Cardiac fibroblast (primary cell): ENCODE results near the gene RPP25L.

Source experiments
- DNase-seq, 2 donors: peaks; one replicate each; pipeline versions ENCODE4 v3.0.0 to v3.0.0-alpha.2; 2010; ENCODE audit warnings: low read depth in 2 of 2
- H3K4me3 ChIP-seq, 2 donors: replicated peaks in 1 of 2; 1 replicate in 1 of 2; 2 replicates in 1 of 2; pipeline ENCODE4 v1.5.1; 2011; ENCODE audit warnings: low read depth in 2 of 2, low read length in 2 of 2, mild to moderate bottlenecking in 2 of 2, moderate library complexity in 1 of 2
- TF ChIP-seq, protein P1 (sequence below): IDR thresholded peaks from one replicate; pipeline ENCODE4 v1.5.1; 2011; ENCODE audit warnings: low read depth, mild to moderate bottlenecking, low read length, inconsistent platforms

Gene RPP25L

DNA sequence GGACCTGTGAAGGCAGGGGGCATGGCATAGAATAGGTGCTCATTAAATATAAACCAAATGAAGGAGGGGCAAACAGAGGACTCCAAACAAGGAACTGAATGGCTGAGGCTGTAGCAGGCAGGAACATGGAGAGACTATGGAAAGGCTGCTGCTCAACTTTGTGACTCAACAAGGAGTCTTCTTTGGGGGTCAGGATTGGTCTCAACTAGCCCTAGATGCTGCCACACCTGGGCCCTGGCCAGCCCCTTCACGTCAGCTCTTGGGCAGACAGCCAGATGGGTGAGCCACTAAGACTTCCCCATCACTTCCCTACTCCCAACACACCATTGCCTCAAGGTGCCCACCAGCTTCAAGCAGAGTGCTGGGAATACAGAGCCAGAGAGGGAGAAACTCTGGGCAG is 11.0 kb downstream of the RPP25L start:
- TF ChIP-seq, protein P1, sequence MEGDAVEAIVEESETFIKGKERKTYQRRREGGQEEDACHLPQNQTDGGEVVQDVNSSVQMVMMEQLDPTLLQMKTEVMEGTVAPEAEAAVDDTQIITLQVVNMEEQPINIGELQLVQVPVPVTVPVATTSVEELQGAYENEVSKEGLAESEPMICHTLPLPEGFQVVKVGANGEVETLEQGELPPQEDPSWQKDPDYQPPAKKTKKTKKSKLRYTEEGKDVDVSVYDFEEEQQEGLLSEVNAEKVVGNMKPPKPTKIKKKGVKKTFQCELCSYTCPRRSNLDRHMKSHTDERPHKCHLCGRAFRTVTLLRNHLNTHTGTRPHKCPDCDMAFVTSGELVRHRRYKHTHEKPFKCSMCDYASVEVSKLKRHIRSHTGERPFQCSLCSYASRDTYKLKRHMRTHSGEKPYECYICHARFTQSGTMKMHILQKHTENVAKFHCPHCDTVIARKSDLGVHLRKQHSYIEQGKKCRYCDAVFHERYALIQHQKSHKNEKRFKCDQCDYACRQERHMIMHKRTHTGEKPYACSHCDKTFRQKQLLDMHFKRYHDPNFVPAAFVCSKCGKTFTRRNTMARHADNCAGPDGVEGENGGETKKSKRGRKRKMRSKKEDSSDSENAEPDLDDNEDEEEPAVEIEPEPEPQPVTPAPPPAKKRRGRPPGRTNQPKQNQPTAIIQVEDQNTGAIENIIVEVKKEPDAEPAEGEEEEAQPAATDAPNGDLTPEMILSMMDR = no peak
- no peak for DNase-seq
- H3K4me3 ChIP-seq = no peak overlapping the region

DNA sequence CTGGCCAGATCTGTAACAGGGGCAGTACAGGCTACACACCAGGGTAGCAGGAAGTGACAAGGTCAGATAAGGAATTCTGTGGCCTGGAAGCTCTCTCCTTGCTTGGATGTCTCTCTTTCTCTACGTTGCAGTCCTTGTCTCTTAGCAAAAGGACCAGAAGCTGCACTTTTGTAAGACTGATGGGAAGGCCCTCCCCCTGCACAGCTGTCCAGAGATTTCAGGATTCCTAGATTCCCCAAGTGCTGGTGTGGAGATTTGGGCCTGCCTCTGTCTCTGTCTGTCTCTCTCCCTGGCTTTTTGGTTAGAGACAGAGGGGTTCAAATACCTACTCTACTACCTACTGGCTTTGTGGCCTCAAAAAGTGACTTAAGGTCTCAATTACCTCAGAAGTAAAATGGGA is 12.4 kb downstream of the RPP25L start:
- no peak overlapping the region for H3K4me3 ChIP-seq
- TF ChIP-seq, protein P1 = no peak
- no peak for DNase-seq

DNA sequence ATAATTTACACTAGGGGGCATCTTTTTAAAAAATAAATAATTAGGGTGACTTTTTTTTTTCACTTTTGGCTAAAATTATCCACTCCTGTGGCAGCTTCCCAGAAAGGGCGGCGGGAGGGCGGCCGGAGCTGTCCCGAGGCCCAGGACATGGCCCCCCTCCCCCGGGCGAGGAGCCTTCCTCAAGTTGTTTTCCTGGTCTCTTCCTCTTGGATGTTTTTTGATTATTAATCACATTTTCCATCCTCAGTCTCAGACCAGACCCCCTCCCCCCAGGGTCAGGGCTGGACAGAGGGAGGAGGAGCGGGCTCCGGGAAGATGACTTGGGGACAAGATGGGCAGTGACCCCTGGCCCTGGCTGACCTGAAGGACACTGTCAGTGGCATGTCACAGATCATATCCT is 17.7 kb downstream of the RPP25L start:
- DNase-seq = no peak
- H3K4me3 ChIP-seq = no peak overlapping the region
- TF ChIP-seq, protein P1 = no peak

DNA sequence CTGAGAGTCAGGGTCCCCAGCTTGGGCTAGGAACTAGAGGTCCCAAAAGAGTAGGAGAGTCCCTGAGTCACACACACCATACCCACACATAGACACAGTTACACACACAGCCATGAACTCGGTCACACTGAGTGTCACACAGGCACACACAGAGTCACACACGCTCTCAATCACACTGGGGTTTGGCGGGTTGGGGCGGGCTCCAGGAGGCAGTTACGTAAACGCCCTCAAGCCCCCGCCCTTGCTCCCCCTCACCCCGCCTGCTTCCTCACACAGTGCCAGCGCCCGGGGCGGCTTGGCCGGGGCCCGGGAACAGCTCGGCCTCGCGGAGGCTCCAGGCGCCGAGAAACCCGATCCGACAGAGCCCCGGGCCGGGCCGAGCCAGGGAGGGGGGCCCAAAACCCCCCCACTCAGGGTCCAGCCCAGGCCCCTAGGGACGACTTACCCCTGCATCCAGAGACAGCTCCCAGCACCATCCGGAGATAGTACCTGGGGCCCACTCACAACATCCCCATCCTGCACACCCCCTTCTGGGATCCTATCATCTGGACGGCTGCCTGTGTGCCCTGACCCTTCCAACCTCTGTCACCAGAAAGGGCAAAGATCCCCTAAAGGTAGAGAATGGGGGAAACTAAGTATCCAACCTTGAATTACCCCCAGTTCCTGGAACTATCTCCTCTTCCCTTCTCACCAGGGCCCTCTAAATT is 18.8 kb downstream of the RPP25L start:
- TF ChIP-seq, protein P1 = no peak
- H3K4me3 ChIP-seq = no peak overlapping the region
- peak in 1 of 2 donors; percentile 33 for DNase-seq

DNA sequence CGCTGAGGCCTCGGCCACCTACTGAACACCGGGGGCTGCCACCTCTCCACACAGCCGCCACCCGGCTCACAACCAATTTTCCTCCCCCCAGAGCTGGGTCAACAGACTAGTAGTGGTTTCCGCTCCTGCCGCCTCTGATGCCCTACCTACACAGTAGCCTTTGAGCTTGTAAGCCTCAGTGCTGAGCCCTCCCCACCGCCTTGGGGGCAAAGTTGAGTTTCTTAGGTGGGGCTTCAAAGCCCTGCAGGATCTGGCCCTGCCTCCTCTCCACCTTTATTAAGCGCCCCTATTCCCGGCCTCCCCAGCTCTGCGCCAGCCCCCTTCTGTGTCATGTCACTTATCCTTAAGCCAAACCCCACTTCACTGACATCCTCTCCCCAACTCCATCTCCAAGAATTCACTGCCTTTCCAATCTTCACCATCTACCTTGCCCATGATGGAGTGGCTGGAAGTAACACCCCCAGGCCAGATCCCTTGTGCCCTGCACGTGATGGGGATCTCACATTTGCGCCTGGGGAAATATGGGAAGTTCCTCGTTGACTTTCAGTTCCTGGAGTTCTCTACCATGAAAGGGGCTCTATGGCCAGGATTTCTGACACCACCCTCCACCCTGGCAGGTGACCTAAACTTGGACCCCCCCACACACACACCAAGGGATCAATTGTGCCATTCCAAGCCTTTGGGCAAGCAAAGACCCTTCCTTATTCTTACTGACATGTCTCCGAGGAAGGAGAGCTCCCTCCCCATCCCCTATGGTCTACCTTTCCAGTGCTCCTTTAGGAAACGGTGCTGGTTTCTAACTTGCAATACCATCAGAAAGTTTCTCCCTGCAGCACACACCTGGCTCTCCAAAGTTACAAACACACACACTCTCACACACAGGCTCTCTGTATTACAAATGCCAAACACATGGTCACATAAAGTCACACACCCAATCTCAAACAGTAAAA is 19.7 kb downstream of the RPP25L start:
- no peak overlapping the region for H3K4me3 ChIP-seq
- TF ChIP-seq, protein P1 = no peak
- DNase-seq = no peak

DNA sequence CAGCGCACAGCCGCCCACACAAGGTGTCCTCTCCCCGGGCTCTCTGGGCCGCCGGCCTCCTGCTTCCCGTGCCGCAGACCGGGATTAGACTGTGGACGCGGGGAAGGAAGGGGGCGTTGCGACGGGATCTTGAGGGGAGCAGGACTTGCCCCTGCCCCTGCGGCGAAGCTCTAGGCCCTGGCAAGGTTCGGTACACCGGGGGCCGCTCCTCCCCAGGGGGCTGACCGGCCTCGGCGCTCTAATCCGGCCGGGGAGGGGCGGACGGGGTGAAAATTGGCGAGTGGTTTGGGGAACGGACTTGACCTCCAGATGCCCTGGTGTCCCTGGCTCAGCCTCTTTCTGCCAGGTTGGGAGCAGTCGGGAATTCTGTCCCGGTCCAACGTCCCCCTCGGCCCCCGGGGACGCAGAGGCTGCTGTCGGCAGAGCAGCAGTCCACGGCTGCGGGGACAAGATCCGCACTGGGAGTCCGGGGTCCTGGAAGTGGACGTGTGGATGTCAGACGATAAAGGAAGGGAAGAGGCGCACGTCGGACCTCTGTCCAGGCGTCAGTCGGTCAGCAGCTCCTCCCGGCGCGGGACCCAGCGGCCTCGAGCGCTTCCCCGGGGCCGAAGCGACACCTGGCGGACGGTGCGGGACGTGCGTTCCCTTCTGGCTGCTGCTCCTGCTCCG is 20.5 kb downstream of the RPP25L start:
- H3K4me3 ChIP-seq = peak overlapping the region; percentile 5 to 21
- DNase-seq = peak; percentile 79 to 83
- TF ChIP-seq, protein P1 = peak; percentile 83
